ENCODE results near the gene ATE1. TPM values are rescaled to one million over a fixed set of nuclear protein-coding genes. Genes with fewer than 3 reads are reported as not detected.

ATE1 gene
- total and polyA plus RNA-seq, 3 experiments from 2014 or later = 24.8 to 34.2 (median 32.0) TPM

- Histone ChIP-seq H3K27ac (ENCODE audit: low read depth, low read length) (no peak overlapping the region), H3K4me3 (ENCODE audit: low read length) (no peak overlapping the region), H3K4me1 (ENCODE audit: insufficient read depth, low read length) (no peaks in the 10 kb centered on the region), H3K36me3 (ENCODE audit: insufficient read depth, low read length) (peaks cover 12% of the 10 kb centered on the region), H3K27me3 (ENCODE audit: insufficient read depth, low read length, poor library complexity, severe bottlenecking) (no peaks in the 10 kb centered on the region), H3K9me3 (ENCODE audit: low read length) (no peaks in the 10 kb centered on the region)
- ChIA-PET CTCF (interaction anchor here (1.3 kb wide), 1 partner anchor 52 kb away, joined by 4 read pairs; no protein-coding TSS in a partner anchor), POLR2A (no interaction called here)
- Mint-ChIP-seq H3K36me3 (peaks cover 28 to 70% (median 29%) of the 10 kb centered on the region in 3 donors), H3K9me3 (no peaks in the 10 kb centered on the region), H3K27ac (no peak overlapping the region), H3K4me3 (no peak overlapping the region), H3K4me1 (peaks cover 0 to 11% (median 5%) of the 10 kb centered on the region in 3 donors), H3K27me3 (no peaks in the 10 kb centered on the region)
- DNase-seq = no peak
Measured at GRCh38 chr10:121835376-121835775, 92.5 kb downstream of the ATE1 start.

GRCh38 chr10:121834757-121835156 is 93.1 kb downstream of the ATE1 start:
- Histone ChIP-seq H3K4me3 (ENCODE audit: low read length) (no peak overlapping the region), H3K27ac (ENCODE audit: low read depth, low read length) (no peak overlapping the region), H3K36me3 (ENCODE audit: insufficient read depth, low read length) (peaks cover 12% of the 10 kb centered on the region), H3K9me3 (ENCODE audit: low read length) (no peaks in the 10 kb centered on the region), H3K4me1 (ENCODE audit: insufficient read depth, low read length) (no peaks in the 10 kb centered on the region), H3K27me3 (ENCODE audit: insufficient read depth, low read length, poor library complexity, severe bottlenecking) (no peaks in the 10 kb centered on the region)
- Mint-ChIP-seq H3K4me1 (peaks cover 0 to 11% (median 5%) of the 10 kb centered on the region in 3 donors), H3K27me3 (no peaks in the 10 kb centered on the region), H3K9me3 (no peaks in the 10 kb centered on the region), H3K36me3 (peaks cover 27 to 73% (median 28%) of the 10 kb centered on the region in 3 donors), H3K27ac (no peak overlapping the region), H3K4me3 (no peak overlapping the region)
- ChIA-PET CTCF (interaction anchor here (0.7 kb wide), 1 partner anchor 10 kb away, joined by 3 read pairs; no protein-coding TSS in a partner anchor), POLR2A (no interaction called here)
- no peak for DNase-seq

GRCh38 chr10:121833387-121833786 is 94.4 kb downstream of the ATE1 start:
- Histone ChIP-seq H3K27me3 (ENCODE audit: insufficient read depth, low read length, poor library complexity, severe bottlenecking) (no peaks in the 10 kb centered on the region), H3K4me3 (ENCODE audit: low read length) (no peak overlapping the region), H3K36me3 (ENCODE audit: insufficient read depth, low read length) (peaks cover 12% of the 10 kb centered on the region), H3K27ac (ENCODE audit: low read depth, low read length) (no peak overlapping the region), H3K9me3 (ENCODE audit: low read length) (no peaks in the 10 kb centered on the region), H3K4me1 (ENCODE audit: insufficient read depth, low read length) (no peaks in the 10 kb centered on the region)
- no peak for DNase-seq
- H3K9me3 Mint-ChIP-seq = no peaks in the 10 kb centered on the region
- ChIA-PET CTCF (interaction anchor here (0.9 kb wide), 1 partner anchor 19 kb away, joined by 3 read pairs; no protein-coding TSS in a partner anchor), POLR2A (no interaction called here)
- peak overlapping the region in 1 of 8 donors; percentile 17 for H3K27ac Mint-ChIP-seq
- peaks cover 0 to 5% (median 0%) of the 10 kb centered on the region in 3 donors for H3K4me1 Mint-ChIP-seq
- no peak overlapping the region for H3K4me3 Mint-ChIP-seq
- H3K36me3 Mint-ChIP-seq = peaks cover 26 to 72% (median 28%) of the 10 kb centered on the region in 3 donors
- no peaks in the 10 kb centered on the region for H3K27me3 Mint-ChIP-seq

- no peaks in the 10 kb centered on the region for H3K27me3 Mint-ChIP-seq
- ChIA-PET POLR2A (no interaction called here), CTCF (interaction anchor here (1.3 kb wide), 1 partner anchor 9 kb away, joined by 3 read pairs; no protein-coding TSS in a partner anchor)
- Histone ChIP-seq H3K27me3 (ENCODE audit: insufficient read depth, low read length, poor library complexity, severe bottlenecking) (no peaks in the 10 kb centered on the region), H3K9me3 (ENCODE audit: low read length) (no peaks in the 10 kb centered on the region), H3K36me3 (ENCODE audit: insufficient read depth, low read length) (peaks cover 12% of the 10 kb centered on the region), H3K4me3 (ENCODE audit: low read length) (no peak overlapping the region), H3K4me1 (ENCODE audit: insufficient read depth, low read length) (no peaks in the 10 kb centered on the region), H3K27ac (ENCODE audit: low read depth, low read length) (no peak overlapping the region)
- H3K4me3 Mint-ChIP-seq = no peak overlapping the region
- H3K4me1 Mint-ChIP-seq = no peaks in the 10 kb centered on the region
- H3K9me3 Mint-ChIP-seq = no peaks in the 10 kb centered on the region
- H3K27ac Mint-ChIP-seq = peak overlapping the region in 2 of 8 donors; percentile 17 to 45
- peaks cover 28 to 73% (median 28%) of the 10 kb centered on the region in 3 donors for H3K36me3 Mint-ChIP-seq
- DNase-seq = no peak
Measured at GRCh38 chr10:121832647-121833046, 95.2 kb downstream of the ATE1 start.

- H3K27me3 Mint-ChIP-seq = no peaks in the 10 kb centered on the region
- no peaks in the 10 kb centered on the region for H3K4me1 Mint-ChIP-seq
- Histone ChIP-seq H3K4me3 (ENCODE audit: low read length) (no peak overlapping the region), H3K27me3 (ENCODE audit: insufficient read depth, low read length, poor library complexity, severe bottlenecking) (no peaks in the 10 kb centered on the region), H3K9me3 (ENCODE audit: low read length) (no peaks in the 10 kb centered on the region), H3K36me3 (ENCODE audit: insufficient read depth, low read length) (peaks cover 8% of the 10 kb centered on the region), H3K27ac (ENCODE audit: low read depth, low read length) (no peak overlapping the region), H3K4me1 (ENCODE audit: insufficient read depth, low read length) (no peaks in the 10 kb centered on the region)
- peaks cover 28 to 70% (median 29%) of the 10 kb centered on the region in 3 donors for H3K36me3 Mint-ChIP-seq
- POLR2A ChIA-PET = no interaction called here
- DNase-seq = no peak
- no peaks in the 10 kb centered on the region for H3K9me3 Mint-ChIP-seq
- no peak overlapping the region for H3K27ac Mint-ChIP-seq
- CTCF ChIA-PET = interaction anchor here (1.3 kb wide), 1 partner anchor 8 kb away, joined by 3 read pairs; no protein-coding TSS in a partner anchor
- no peak overlapping the region for H3K4me3 Mint-ChIP-seq
Measured at GRCh38 chr10:121831777-121832176, 96.1 kb downstream of the ATE1 start.

GRCh38 chr10:121831237-121831636 is 96.6 kb downstream of the ATE1 start:
- Histone ChIP-seq H3K36me3 (ENCODE audit: insufficient read depth, low read length) (peaks cover 8% of the 10 kb centered on the region), H3K9me3 (ENCODE audit: low read length) (no peaks in the 10 kb centered on the region), H3K4me1 (ENCODE audit: insufficient read depth, low read length) (no peaks in the 10 kb centered on the region), H3K4me3 (ENCODE audit: low read length) (no peak overlapping the region), H3K27ac (ENCODE audit: low read depth, low read length) (no peak overlapping the region), H3K27me3 (ENCODE audit: insufficient read depth, low read length, poor library complexity, severe bottlenecking) (no peaks in the 10 kb centered on the region)
- no peak overlapping the region for H3K27ac Mint-ChIP-seq
- H3K36me3 Mint-ChIP-seq = peaks cover 28 to 69% (median 31%) of the 10 kb centered on the region in 3 donors
- no peaks in the 10 kb centered on the region for H3K4me1 Mint-ChIP-seq
- H3K27me3 Mint-ChIP-seq = no peaks in the 10 kb centered on the region
- DNase-seq = no peak
- CTCF ChIA-PET = no interaction called here
- no peak overlapping the region for H3K4me3 Mint-ChIP-seq
- H3K9me3 Mint-ChIP-seq = no peaks in the 10 kb centered on the region
- POLR2A ChIA-PET = no interaction called here

- Histone ChIP-seq H3K27ac (ENCODE audit: low read depth, low read length) (no peak overlapping the region), H3K4me1 (ENCODE audit: insufficient read depth, low read length) (no peaks in the 10 kb centered on the region), H3K9me3 (ENCODE audit: low read length) (no peaks in the 10 kb centered on the region), H3K36me3 (ENCODE audit: insufficient read depth, low read length) (peaks cover 4% of the 10 kb centered on the region), H3K4me3 (ENCODE audit: low read length) (no peak overlapping the region), H3K27me3 (ENCODE audit: insufficient read depth, low read length, poor library complexity, severe bottlenecking) (no peaks in the 10 kb centered on the region)
- Mint-ChIP-seq H3K27ac (peak overlapping the region in 1 of 8 donors; percentile 58), H3K27me3 (no peaks in the 10 kb centered on the region), H3K36me3 (peaks cover 22 to 59% (median 23%) of the 10 kb centered on the region in 3 donors), H3K4me1 (no peaks in the 10 kb centered on the region), H3K9me3 (no peaks in the 10 kb centered on the region), H3K4me3 (no peak overlapping the region)
- no peak for DNase-seq
- POLR2A ChIA-PET = no interaction called here
- CTCF ChIA-PET = no interaction called here
Measured at GRCh38 chr10:121830101-121830500, 97.7 kb downstream of the ATE1 start.

- POLR2A ChIA-PET = no interaction called here
- no peaks in the 10 kb centered on the region for H3K9me3 ChIP-seq (ENCODE audit: low read length)
- no peaks in the 10 kb centered on the region for H3K4me1 ChIP-seq (ENCODE audit: insufficient read depth, low read length)
- H3K9me3 Mint-ChIP-seq = no peaks in the 10 kb centered on the region
- no peaks in the 10 kb centered on the region for H3K27me3 ChIP-seq (ENCODE audit: insufficient read depth, low read length, poor library complexity, severe bottlenecking)
- CTCF ChIA-PET = no interaction called here
- DNase-seq = no peak
- no peak overlapping the region for H3K4me3 Mint-ChIP-seq
- H3K27me3 Mint-ChIP-seq = no peaks in the 10 kb centered on the region
- no peak overlapping the region for H3K4me3 ChIP-seq (ENCODE audit: low read length)
- no peak overlapping the region for H3K27ac ChIP-seq (ENCODE audit: low read depth, low read length)
- H3K36me3 ChIP-seq (ENCODE audit: insufficient read depth, low read length) = no peaks in the 10 kb centered on the region
- no peak overlapping the region for H3K27ac Mint-ChIP-seq
- H3K4me1 Mint-ChIP-seq = no peaks in the 10 kb centered on the region
- H3K36me3 Mint-ChIP-seq = peaks cover 7 to 44% (median 17%) of the 10 kb centered on the region in 3 donors
Measured at GRCh38 chr10:121828045-121828444, 99.8 kb downstream of the ATE1 start.
